Left lobe of liver (tissue), 2 donors: Measurements from ENCODE around the gene ENTPD6. TPM values are rescaled to one million over a fixed set of nuclear protein-coding genes. Genes with fewer than 3 reads are reported as not detected.

Experiments used
- ATAC-seq: fragments of 200-7000 bp; cut with Tn5 transposase; one replicate; pipeline ENCODE4 v1.9.1; 2020; ENCODE audit warnings: mild to moderate bottlenecking, moderate library complexity
- DNase-seq: peaks from one replicate; pipeline ENCODE4 v3.0.0-alpha.2; 2020; ENCODE audit warnings: low spot score
- total RNA-seq: library from RNA; stranded (reverse); gene quantifications from one replicate; pipeline ENCODE4 v1.2.1, GENCODE V29; 2021
- donor health status: DM: no; HTN: no; CAD: no; lungs with moderate emphysema.
- donor health status: DM: no; HTN: yes; CAD: no.

Gene ENTPD6
- total RNA-seq, 1 donor from 2014 or later: 33.4 TPM

GRCh38 chr20:25273541-25274358, 78.2 kb downstream of the ENTPD6 start:
- ATAC-seq (no peak), DNase-seq (peak; percentile 18)

GRCh38 chr20:25274481-25274880, 79.0 kb downstream of the ENTPD6 start:
- peak; percentile 40 for DNase-seq

GRCh38 chr20:25274891-25275812, 79.6 kb downstream of the ENTPD6 start:
- DNase-seq (peak; percentile 38), ATAC-seq (no peak)

More at GRCh38 chr20:25274481-25274880, 79.0 kb downstream of the ENTPD6 start:
- ATAC-seq: no peak

- DNase-seq (peak; percentile 30), ATAC-seq (no peak)
Observed at GRCh38 chr20:25275813-25276532, 80.5 kb downstream of the ENTPD6 start.

Other genes with a start within 250 kb of the ENTPD6 start
- gene CST7, start 246.4 kb upstream of the ENTPD6 start, total RNA-seq: 0.38 TPM
- 180 TPM for gene APMAP, start 203.0 kb upstream of the ENTPD6 start, total RNA-seq
- 9.9 TPM for gene ACSS1, start 137.6 kb upstream of the ENTPD6 start, total RNA-seq
- gene VSX1, start 113.6 kb upstream of the ENTPD6 start, total RNA-seq: 0.18 TPM
- 10.3 TPM for gene PYGB, start 52.4 kb downstream of the ENTPD6 start, total RNA-seq
- 25.0 TPM for gene ABHD12, start 195.1 kb downstream of the ENTPD6 start, total RNA-seq
- 0.58 TPM for gene GINS1, start 212.0 kb downstream of the ENTPD6 start, total RNA-seq